CD4-positive, alpha-beta T cell (primary cell): ENCODE measurements around the gene CCDC172. TPM values are rescaled to one million over a fixed set of nuclear protein-coding genes. Genes with fewer than 3 reads are reported as not detected.

Experiments used
- ATAC-seq: fragments of 200-7000 bp; cut with Tn5 transposase; one replicate; pipeline ENCODE4 v1.10.0; 2022; ENCODE audit warnings: mild to moderate bottlenecking; ENCODE audit not compliant: poor library complexity
- CTCF ChIA-PET: fragments of 350-600 bp; sonication (Branson Sonifier 250); formaldehyde crosslinking; loops from one replicate; lab custom pipeline; 2021; ENCODE audit warnings: antibody characterized with exemption, inconsistent platforms; lab: Charles Lee
- POLR2A ChIA-PET: fragments of 350-600 bp; sonication (Branson Sonifier 250); formaldehyde crosslinking; loops from one replicate; lab custom pipeline; 2021; ENCODE audit warnings: antibody characterized with exemption, inconsistent platforms; lab: Charles Lee
- DNase-seq, 14 experiments: peaks; one replicate each; pipeline ENCODE4 v3.0.0-alpha.2; 2013 to 2020; ENCODE audit warnings: mixed read lengths in 2 of 14
- H3K27ac ChIP-seq, 2 donors: one replicate each; pipeline versions ENCODE4 v1.5.1 to v1.7.0; 2013; ENCODE audit warnings: low read length in 2 of 2, low read depth in 1 of 2, mild to moderate bottlenecking in 1 of 2
- H3K27me3 ChIP-seq, 2 experiments: 1 replicate in 1 of 2; 2 replicates in 1 of 2; pipeline versions ENCODE4 v1.6.1 to v1.7.0; 2013; ENCODE audit warnings: low read length in 2 of 2, control low read depth in 1 of 2, mild to moderate bottlenecking in 1 of 2, moderate library complexity in 1 of 2; ENCODE audit not compliant: insufficient read depth in 2 of 2, control insufficient read depth in 1 of 2
- H3K36me3 ChIP-seq: one replicate; pipeline ENCODE4 v1.6.1; 2013; ENCODE audit warnings: low read length, control low read depth; ENCODE audit not compliant: insufficient read depth
- H3K4me1 ChIP-seq: one replicate; pipeline ENCODE4 v1.6.1; 2013; ENCODE audit warnings: low read length, control low read depth; ENCODE audit not compliant: insufficient read depth
- H3K4me3 ChIP-seq: one replicate; pipeline ENCODE4 v1.5.1; 2013; ENCODE audit warnings: mild to moderate bottlenecking, low read length, moderate library complexity
- H3K9me3 ChIP-seq, 2 experiments: 1 replicate in 1 of 2; 2 replicates in 1 of 2; pipeline versions ENCODE4 v1.6.1 to v1.7.0; 2013; ENCODE audit warnings: low read length in 2 of 2, mild to moderate bottlenecking in 2 of 2, control low read depth in 1 of 2, moderate library complexity in 1 of 2; ENCODE audit not compliant: control insufficient read depth in 1 of 2, insufficient read depth in 1 of 2
- H3K27ac Mint-ChIP-seq: one replicate; pipeline ENCODE4 v1.8.0; 2020; ENCODE audit warnings: mixed read lengths
- H3K27me3 Mint-ChIP-seq: one replicate; pipeline ENCODE4 v1.8.0; 2021; ENCODE audit warnings: mixed read lengths
- H3K36me3 Mint-ChIP-seq: one replicate; pipeline ENCODE4 v1.8.0; 2021; ENCODE audit warnings: low read depth, mixed read lengths
- H3K4me1 Mint-ChIP-seq: one replicate; pipeline ENCODE4 v1.8.0; 2021; ENCODE audit warnings: low read depth, mixed read lengths
- H3K4me3 Mint-ChIP-seq: one replicate; pipeline ENCODE4 v1.8.0; 2020; ENCODE audit warnings: mild to moderate bottlenecking, mixed read lengths
- H3K9me3 Mint-ChIP-seq: one replicate; pipeline ENCODE4 v1.8.0; 2020; ENCODE audit warnings: mixed read lengths
- CTCF ChIP-seq: fragments of 200-600 bp; IDR thresholded peaks from one replicate; pipeline ENCODE4 v1.8.0; 2022; ENCODE audit warnings: antibody characterized with exemption, mild to moderate bottlenecking
- intact Hi-C, 2 experiments: fragments of 100-400 bp; cut with DNase I in 1 of 2; cut with micrococcal nuclease in 1 of 2; formaldehyde crosslinking; loops; one replicate each; pipeline versions ENCODE4 v1.15.1 to v1.9.0; 2023 to 2025; cut with DNase I, micrococcal nuclease
- total RNA-seq, 174 experiments: library from RNA in 2 of 174; stranded (reverse) in 2 of 174; gene quantifications; one replicate each; pipeline ENCODE4 v1.2.3 and lab custom pipeline; 2021 to 2026

The CCDC172 gene
- total RNA-seq, 2 experiments from 2014 or later: not detected

GRCh38 chr10:116311706-116312490, 12.3 kb upstream of the CCDC172 start:
- no peaks in the 10 kb centered on the region for H3K36me3 Mint-ChIP-seq
- ChIA-PET POLR2A (no interaction called here), CTCF (interaction anchor here (1.0 kb wide), 1 partner anchor 14 kb away, joined by 3 read pairs; no protein-coding TSS in a partner anchor)
- no peak overlapping the region for H3K4me3 Mint-ChIP-seq
- Histone ChIP-seq H3K27ac (no peak overlapping the region), H3K4me1 (no peaks in the 10 kb centered on the region), H3K9me3 (no peaks in the 10 kb centered on the region), H3K36me3 (no peaks in the 10 kb centered on the region), H3K27me3 (no peaks in the 10 kb centered on the region), H3K4me3 (no peak overlapping the region)
- intact Hi-C loops: no loop called here
- no peak for TF ChIP-seq CTCF
- ATAC-seq (no peak), DNase-seq (no peak)
- no peak overlapping the region for H3K27ac Mint-ChIP-seq
- no peaks in the 10 kb centered on the region for H3K27me3 Mint-ChIP-seq
- H3K9me3 Mint-ChIP-seq: no peaks in the 10 kb centered on the region
- peaks cover 6% of the 10 kb centered on the region for H3K4me1 Mint-ChIP-seq

GRCh38 chr10:116312548-116312947, 11.7 kb upstream of the CCDC172 start:
- ChIA-PET CTCF (no interaction called here), POLR2A (no interaction called here)
- intact Hi-C loops: no loop called here
- H3K27me3 Mint-ChIP-seq: no peaks in the 10 kb centered on the region
- H3K9me3 Mint-ChIP-seq: no peaks in the 10 kb centered on the region
- no peaks in the 10 kb centered on the region for H3K9me3 ChIP-seq
- H3K27ac ChIP-seq: no peak overlapping the region
- H3K4me3 ChIP-seq: no peak overlapping the region
- ATAC-seq: no peak
- no peaks in the 10 kb centered on the region for H3K36me3 Mint-ChIP-seq
- H3K4me1 Mint-ChIP-seq: peaks cover 8% of the 10 kb centered on the region
- no peak for TF ChIP-seq CTCF
- no peak overlapping the region for H3K27ac Mint-ChIP-seq
- no peaks in the 10 kb centered on the region for H3K36me3 ChIP-seq
- no peak for DNase-seq
- no peaks in the 10 kb centered on the region for H3K4me1 ChIP-seq
- H3K4me3 Mint-ChIP-seq: no peak overlapping the region
- H3K27me3 ChIP-seq: no peaks in the 10 kb centered on the region

GRCh38 chr10:116316503-116316902, 7.7 kb upstream of the CCDC172 start:
- ChIA-PET CTCF (no interaction called here), POLR2A (no interaction called here)
- Mint-ChIP-seq H3K27me3 (no peaks in the 10 kb centered on the region), H3K9me3 (no peaks in the 10 kb centered on the region), H3K4me3 (no peak overlapping the region), H3K4me1 (peaks cover 8% of the 10 kb centered on the region), H3K27ac (no peak overlapping the region), H3K36me3 (no peaks in the 10 kb centered on the region)
- Histone ChIP-seq H3K9me3 (no peaks in the 10 kb centered on the region), H3K4me3 (no peak overlapping the region), H3K4me1 (no peaks in the 10 kb centered on the region), H3K27me3 (no peaks in the 10 kb centered on the region), H3K27ac (no peak overlapping the region), H3K36me3 (no peaks in the 10 kb centered on the region)
- DNase-seq: no peak
- TF ChIP-seq CTCF: no peak
- intact Hi-C loops: no loop called here
- no peak for ATAC-seq
